Frontal cortex (tissue), 4 donors: ENCODE results near the gene PGAP2. TPM values are rescaled to one million over a fixed set of nuclear protein-coding genes. Genes with fewer than 3 reads are reported as not detected.
"Not testable (repeated sequence)": the region's sequence is repeated elsewhere in the genome, so short reads cannot be mapped to it uniquely, and the experiment has no call there.

ENCODE experiments used
- DNase-seq, 2 donors: peaks; one replicate each; pipeline ENCODE4 v3.0.0; 2012; ENCODE audit warnings: low spot score in 2 of 2
- FAIRE-seq: peaks from 2 replicates; lab custom pipeline; 2012; peaks lifted over from hg19 to GRCh38; lab: Jason Lieb, UNC
- total RNA-seq: library from RNA; depleted of rRNA; stranded (reverse); fragments of >200 nt; gene quantifications from one replicate; pipeline ENCODE4 v1.2.3, GENCODE V29; 2014
- donor health status: control.
- donor health status: control.
- donor health status: control.

The PGAP2 gene
- 6.9 TPM for total RNA-seq

DNA sequence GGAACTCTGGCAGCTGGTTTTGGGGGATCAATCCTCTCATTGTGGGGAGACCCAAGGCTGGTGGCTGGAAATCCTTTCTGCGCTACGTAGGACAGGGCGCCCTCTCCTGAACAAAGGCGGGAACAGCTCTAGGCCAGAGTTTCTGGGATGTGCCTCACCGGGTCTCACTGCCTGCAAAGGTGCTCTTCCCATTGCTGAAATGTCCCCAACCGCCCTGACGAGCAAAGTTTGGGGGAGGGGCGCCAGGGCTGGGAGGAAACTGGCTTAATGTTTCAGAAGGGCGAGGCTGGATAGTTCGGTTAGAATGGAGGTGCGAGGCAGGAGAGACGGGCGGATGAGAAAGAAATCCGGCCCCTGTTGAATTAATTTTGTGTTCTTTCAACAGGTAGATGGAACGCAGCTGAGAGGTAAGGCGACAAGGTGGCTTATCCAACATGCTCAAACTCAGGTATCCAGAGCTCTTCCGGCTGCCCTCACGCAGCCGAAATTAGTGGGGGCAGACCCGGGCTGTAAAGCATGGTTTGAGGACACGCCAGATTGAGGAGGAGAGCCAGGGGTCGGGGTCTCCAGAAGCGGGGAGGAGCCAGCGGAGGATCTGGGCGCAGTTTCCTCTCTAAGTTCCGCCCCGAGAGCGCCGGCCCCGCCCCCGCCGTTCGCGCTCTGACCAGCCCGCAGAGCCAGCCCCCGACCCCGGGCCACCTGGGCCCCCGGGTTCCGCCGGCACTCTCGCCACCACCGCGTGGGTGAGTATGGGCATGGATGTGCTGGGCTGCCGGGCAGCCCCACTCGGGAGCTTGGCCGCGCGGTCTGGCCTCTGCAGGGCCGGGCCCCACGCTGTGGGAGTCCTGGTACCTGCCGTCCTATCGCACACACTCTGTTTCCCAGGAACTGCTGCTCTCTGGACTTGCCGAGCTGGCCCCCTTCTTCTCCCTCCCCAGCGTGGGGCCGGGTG lies at the start of gene PGAP2:
PGAP2 (plus strand) TSS at position 652 of the 952 bp plus-strand sequence. CDS start 2,700 bp downstream, outside the sequence.
- DNase-seq: peak; percentile 75 to 79
- no peak for FAIRE-seq

DNA sequence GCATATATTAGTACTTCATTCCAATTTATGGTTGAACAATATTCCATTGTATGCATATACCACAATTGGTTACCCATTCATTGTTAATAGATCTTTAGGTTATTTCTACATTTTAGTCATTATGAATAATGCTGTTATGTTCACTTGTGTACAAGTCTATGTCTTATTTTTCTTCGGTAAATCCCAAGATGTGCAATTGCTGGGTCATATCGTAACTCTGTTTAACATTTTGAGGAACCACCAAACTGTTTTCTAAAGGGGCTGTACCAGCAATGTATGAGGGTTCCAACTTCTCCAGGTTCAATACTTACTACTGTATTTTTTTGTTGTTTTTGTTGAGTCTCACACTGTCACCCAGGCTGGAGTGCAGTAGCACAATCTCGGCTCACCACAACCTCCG lies 44.1 kb upstream of the PGAP2 start:
- FAIRE-seq (no peak), DNase-seq (no peak)

DNA sequence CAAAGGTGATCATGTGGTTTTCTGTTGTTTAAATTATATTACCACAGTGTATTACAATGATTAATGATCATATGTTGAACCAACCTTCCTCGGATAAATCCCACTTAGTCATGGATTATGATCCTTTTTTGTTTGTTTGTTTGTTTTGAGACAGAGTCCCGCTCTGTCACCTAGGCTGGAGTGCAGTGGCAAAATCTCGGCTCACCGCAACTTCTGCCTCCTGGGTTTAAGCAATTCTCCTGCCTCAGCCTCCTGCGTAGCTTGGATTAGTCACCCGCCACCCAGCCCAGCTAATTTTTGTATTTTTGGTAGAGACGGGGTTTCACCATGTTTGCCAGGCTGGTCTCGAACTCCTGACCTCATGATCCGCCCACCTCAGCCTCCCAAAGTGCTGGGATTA lies 41.5 kb upstream of the PGAP2 start:
- not testable (repeated sequence) for FAIRE-seq, DNase-seq

DNA sequence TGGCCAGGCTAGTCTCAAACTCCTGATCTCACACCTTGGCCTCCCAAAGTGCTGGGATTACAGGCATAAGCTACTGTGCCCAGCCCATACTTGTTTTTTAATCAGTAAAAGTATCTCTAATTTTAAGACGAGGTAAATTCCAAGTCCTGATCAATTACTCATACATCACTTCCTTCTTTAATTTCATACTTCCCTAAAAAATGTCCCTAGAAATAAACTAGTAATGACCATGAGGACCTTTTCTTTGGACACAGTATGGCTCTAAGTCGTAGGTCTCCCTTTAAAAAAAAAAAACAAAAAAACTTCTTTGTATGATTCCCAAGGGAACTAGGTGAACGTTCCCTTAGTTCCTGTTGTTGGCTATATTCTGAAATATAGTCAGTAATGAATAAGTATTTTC lies 40.8 kb upstream of the PGAP2 start:
- DNase-seq (no peak), FAIRE-seq (no peak)

DNA sequence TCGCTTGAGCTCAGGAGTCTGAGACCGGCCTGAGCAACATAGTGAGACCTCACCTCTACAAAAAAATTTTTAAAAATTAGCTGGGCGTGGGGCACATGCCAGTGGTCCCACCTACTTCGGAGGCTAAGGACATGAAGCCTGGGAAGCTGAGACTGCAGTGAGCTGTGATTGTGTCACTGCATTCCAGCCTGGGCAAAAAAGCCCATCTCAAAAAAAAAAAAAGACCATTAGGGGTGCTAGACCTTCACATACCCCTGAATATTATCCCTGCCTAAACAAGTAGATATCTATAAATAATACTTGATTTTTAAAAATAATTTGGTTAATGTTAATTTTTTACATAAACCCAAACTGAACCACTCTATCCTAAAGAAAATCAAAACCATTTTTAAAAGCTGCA lies 35.2 kb upstream of the PGAP2 start:
- DNase-seq: no peak
- no peak for FAIRE-seq

DNA sequence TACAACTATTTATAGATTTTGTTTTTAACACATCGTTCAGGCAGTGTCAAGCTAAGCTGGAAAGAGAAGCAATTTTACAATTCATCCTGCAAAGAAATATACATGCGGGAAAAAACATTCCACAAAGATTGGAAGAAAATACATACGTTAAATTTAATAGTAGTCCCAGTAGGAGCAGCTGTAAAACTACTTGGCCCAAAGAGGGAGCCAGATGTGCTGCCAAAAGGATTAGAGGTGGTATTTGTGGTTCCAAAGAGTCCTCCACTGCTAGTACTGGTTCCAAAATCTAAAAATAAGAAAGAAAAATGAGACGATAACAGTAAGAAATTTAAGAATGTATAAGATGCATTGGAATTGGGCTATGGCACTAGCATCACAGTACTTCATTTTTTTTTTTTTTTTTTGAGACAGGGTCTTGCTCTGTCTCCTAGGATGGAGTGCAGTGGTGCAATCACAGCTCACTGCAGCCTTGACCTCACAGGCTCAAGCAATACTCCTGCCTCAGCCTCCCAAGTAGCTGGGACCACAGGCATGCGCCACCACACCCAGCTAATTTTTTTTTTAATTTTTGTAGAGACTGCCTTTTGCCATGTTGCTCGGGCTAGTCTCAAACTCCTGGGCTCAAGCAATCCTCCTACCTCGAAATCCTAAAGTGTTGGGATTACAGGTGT lies 32.5 kb upstream of the PGAP2 start:
- no peak for FAIRE-seq
- DNase-seq: no peak

DNA sequence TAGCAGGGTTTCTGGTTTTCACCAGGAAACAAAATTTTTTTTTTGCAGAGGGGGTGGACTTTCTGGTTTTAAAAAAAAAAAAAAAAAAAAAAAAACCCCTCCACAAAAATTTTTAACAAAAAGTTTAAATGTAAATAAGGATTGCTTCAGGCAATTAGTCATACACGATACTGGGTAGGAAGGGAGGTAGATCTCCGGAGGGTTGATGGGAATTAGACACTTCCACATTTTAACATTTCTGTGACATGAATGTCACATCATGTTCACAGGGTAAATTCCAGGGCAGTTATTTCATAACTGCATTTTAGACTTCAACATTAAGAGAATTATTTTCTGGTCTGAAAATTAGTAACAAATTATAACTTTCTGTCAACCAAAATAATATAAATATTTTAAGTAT lies 26.9 kb upstream of the PGAP2 start:
- DNase-seq (no peak), FAIRE-seq (peak; percentile 61)

DNA sequence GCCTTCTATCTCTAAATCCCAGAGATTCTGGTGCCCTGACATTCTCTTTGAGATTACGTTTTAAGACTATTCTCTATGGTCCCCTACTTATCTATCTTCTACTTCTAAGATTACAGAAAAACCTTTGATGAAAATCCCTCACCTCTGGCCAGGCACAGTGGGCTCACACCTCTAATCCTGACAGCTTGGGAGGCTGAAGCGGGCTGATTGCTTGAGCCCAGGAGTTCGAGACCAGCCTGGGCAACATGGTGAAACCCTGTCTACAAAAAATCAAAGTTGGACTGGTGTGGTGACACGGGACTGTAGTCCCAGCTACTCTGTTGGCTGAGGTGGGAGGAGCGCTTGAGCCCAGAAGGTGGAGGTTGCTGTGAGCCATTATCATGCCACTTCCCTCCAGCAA lies 25.4 kb upstream of the PGAP2 start:
- FAIRE-seq: no peak
- DNase-seq: no peak

DNA sequence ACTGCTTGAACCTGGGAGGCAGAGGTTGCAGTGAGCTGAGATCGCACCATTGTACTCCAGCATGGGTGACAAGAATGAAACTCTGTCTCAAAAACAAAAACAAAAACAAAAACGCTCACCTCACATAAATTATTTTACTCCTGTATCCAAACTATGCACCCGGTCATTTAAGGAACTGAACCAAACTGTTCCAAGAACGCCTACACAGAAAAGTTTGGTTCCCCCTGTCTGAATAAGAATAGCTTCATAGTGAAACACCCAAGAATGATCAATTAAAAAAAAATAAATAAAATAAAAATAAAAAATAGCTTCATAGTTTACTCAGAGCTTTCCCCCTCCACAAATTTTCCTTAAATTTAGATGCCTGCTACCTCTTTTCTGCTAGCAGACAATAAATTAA lies 24.7 kb upstream of the PGAP2 start:
- DNase-seq (no peak), FAIRE-seq (no peak)

DNA sequence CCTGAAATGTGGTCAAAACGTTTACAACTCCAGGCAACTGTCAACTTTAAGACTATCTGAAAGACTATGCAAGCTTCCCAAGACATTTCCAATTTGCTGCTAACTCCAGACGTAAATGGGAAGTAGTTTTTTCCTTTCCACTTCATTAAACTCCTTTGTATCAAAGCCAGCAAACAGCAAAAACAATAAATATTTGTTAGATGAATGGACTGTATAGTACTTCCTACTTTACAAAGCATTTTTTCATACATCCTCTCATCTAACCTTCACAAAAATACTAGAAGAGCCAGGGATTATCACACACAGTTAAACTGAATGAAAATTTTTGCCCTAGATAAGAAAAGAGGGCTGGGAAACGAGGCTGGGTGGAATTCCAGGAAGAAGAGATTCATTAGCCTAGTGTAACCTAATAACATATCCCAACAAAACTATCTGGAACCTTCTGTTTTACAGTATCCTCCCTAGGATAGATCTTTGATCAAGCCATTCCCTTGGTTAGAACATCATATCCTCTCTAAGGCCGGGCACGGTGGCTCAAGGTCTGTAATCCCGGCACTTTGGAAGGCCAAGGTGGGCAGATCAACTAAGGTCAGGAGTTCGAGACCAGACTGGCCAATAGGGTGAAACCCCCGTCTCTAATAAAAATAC lies 21.5 kb upstream of the PGAP2 start:
- no peak for FAIRE-seq
- no peak for DNase-seq

DNA sequence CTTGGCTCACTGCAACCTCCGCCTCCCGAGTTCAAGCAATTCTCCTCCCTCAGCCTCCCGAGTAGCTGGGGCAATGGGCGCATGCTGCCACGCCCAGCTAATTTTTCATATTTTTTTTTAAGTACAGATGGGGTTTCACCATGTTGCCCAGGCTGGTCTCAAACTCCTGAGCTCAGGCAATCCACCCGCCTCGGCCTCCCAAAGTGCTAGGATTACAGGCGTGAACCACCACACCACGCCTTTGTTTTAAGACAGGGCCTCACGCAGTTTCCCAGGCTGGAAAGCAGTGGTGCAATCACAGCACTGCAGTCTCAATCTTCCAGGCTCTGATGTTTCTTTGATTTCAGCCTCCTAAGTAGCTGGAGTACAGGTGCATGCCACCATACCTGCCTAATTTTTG lies 14.0 kb upstream of the PGAP2 start:
- not testable (repeated sequence) for DNase-seq, FAIRE-seq

DNA sequence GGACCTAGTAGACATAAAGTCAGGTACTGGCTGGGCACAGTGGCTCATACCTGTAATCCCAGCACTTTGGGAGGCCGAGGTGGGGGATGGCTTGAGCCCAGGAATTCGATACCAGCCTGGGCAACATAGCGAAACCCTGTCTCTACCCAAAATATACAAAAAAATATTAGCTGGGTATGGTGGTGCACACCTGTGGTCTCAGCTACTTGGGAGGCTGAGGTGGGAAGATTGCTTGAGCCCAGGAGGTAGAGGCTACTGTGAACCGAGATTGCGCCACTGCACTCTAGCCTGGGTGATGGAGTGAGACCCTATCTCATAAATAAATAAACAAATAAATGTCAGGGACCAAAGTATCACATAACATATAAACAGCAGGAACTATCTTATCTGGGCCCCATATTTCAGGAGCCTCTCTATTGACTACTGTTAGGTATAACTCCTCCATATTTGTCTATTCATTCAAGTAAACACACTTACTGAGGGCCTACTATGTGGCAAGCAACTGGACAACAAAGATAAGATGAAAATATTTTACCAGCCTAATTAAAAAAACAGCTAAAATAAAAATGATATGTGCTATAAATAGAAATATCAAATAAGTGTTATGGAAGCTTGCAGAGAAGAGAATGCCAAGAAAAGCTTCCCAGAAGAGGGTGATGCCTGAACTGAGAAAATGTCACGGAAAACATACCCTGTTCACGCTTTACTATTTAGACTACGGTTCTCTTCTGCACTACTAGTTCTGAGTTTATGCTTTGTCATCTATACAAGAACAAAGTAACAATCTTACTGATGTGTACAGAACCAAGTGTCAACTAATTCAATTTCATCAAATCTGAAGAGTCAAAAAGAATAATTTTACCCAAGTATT lies 13.0 kb upstream of the PGAP2 start:
- DNase-seq: no peak

DNA sequence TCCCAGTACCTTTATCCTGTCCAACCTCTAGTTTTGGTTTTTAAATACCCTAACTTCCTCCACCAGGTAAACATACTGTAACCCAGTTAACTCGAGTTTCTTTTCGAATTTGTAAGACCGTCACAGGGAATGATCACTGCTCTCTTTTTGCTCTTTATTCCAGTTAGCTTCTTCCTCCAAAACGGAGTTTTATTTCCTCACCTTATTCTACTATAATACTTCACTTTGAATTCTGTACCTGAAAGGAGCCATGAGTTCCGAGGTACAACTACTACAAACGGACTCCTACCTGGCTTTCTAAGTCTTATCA lies 12.4 kb upstream of the PGAP2 start:
- no peak for FAIRE-seq
- no peak for DNase-seq

More for the DNA sequence above, 13.0 kb upstream of the PGAP2 start:
- FAIRE-seq: no peak

DNA sequence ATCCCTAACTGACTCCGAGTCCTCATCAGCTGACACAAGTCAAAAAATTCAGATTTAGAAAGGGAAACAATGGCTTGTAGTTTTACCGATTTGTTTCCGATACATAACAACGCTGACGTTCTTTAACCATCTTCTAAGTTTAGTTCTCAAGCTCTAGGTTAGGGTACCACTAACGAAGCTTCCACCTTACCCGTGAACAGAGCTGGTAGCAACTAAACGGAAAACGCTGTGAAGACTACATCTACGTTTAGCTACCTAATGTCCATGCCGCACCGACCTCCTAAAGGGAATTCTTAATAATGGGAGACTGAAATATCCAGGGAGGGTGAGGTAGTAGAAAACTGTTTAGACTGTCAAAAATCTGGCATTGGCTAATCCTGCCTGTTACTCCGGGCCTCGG lies 12.0 kb upstream of the PGAP2 start:
- FAIRE-seq (no peak), DNase-seq (no peak)

DNA sequence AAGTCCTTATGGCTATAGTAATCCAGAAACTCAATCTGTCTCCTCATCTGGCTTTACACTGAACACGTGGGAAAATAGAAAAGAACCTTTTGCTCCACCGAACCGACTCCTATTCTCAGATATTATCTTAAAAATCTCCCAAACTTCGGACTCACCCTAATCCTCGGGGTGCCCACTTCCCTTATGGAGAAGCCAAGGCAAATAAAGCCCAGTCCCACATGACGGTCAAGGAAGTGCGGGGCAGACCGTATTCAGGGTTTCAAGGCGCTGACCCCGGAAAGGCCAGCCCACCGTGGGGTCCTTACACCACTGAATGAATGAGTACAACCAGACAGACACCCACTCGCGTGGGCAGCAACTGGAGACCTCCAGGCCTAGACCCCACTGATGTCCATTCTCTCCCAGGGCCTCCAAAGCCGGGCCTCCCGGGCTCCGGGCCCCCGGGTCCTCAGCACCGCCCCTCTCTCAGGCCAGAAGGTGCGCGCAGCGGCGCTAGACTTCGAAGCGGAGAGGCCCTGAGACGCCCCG lies 11.5 kb upstream of the PGAP2 start:
- FAIRE-seq: no peak
- DNase-seq: no peak

DNA sequence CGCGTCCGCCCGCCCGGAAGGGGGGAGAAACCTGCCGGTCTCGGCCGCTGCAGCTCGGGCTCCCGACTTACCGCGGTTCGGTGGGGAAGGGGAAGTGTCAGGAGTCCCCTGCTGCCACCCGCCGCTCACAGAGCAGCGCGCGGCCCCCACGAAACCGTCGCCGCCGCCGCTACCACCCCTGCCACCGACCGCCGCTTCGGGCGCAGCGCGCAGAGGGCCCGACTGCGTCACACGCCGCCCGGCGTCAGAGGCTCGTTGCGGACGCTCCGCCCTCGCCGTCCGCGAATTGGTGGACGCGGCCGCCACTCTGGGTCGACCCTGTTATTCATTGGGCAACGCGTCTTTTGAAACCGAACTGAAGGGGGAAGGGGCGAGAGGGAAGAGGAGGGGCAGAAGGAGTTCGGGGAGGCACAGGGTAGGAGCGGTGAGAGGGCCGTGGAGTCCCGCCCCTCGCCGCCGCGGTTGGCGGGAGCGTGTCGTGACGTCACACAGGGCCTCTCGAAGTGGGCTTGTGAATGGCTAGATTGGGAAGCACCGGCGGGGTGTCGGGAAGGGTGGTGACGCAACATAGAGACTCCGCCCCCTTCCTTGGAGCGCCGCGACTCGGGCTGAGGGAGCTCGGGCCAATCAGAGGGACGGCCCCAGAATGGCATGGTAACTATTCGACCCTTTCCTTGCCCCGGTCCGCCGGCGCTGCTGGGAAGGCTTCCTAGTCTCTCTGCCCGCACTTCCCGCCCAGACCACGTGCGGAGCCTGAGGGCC lies 10.8 kb upstream of the PGAP2 start, which contains the start of gene NUP98:
NUP98 (minus strand) TSS at position 226 of the 762 bp plus-strand sequence. CDS start 15,437 bp downstream, outside the sequence.
- DNase-seq (peak; percentile 95 to 96), FAIRE-seq (peak; percentile 95)

DNA sequence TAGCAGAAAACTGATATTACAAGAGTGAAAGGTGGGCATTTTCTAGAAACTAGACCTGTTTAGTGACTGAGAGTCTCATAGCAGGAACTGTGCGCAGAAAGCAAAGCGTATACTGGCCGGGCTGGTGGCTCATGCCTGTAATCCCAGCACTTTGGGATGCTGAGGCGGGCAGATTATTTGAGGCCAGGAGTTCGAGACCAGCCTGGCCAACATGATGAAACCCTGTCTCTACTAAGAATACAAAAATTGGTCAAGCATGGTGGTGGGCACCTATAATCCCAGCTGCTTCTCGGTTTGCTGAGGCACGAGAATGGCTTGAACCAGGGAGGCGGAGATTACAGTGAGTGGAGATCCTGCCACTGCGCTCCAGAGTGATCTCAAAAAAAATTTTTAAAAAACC lies 9.2 kb upstream of the PGAP2 start:
- no peak for FAIRE-seq
- DNase-seq: no peak

DNA sequence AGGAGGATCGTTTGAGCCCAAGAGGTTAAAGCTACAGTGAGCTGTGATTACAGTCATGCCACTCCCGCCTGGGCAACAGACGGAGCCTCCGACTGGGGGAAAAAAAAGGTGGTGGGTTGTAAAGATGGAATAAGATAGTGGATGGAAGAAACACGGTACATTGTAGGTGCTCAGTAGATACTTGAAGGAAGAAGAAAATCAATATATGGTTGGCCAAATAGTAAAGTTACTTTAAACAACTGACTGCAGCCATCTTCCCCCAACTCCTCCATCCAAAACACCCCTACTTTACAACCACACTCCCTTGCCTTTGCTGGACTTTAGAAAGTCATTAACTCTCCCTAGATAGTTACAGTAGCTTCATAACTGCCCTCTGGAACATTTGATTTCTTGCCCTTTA lies 8.5 kb upstream of the PGAP2 start:
- FAIRE-seq (no peak), DNase-seq (no peak)
